SK-N-MC (cell line): Measurements from ENCODE around the gene CCDC39.

Experiments
- EZH2 ChIP-seq: fragments of 200-600 bp; sonication (generic); IDR thresholded peaks from one replicate; pipeline ENCODE4 v1.6.1; 2017; ENCODE audit warnings: antibody characterized with exemption
- POLR2AphosphoS5 ChIP-seq: IDR thresholded peaks from 2 replicates; pipeline ENCODE4 v1.6.1; 2012; ENCODE audit warnings: mild to moderate bottlenecking, low read depth, low read length, borderline replicate concordance

GRCh38 chr3:180633722-180634121 lies 45.6 kb downstream of the CCDC39 start:
- TF ChIP-seq EZH2 (no peak), POLR2AphosphoS5 (no peak)
